ENCODE data around the gene PTMA. TPM values are rescaled to one million over a fixed set of nuclear protein-coding genes. Genes with fewer than 3 reads are reported as not detected.

PTMA gene
- total and polyA plus RNA-seq, 2 of the 4 experiments (the other 2 are of a cell fraction), result 380 to 742 TPM

DNA sequence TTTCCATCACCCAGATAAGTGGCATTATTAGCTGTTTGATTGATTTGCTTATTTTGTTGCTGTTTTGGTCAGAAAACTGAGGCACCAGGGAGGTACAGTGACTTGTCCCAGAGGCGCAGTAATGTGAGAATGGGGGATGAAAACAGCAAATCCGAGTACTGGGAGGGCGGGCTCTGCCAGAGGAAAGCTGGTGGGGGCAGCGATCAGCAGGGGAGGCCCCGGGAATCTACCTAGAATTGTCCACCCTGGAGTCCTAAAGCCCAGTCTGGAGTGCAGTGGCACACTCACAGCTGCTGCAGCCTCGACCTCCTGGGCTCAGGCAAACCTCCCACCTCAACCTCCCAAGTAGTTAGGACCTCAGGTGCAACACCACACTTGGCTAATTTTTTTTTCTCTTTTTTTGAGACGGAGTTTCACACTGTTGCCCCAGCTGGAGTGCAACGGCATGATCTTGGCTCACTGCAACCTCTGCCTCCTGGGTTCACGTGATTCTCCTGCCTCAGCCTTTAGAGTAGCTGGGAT is 17.0 kb upstream of the PTMA start:
- in situ Hi-C loops (cut with MboI; ENCODE audit: low sequenced_read_pairs), result no loop called here
- WGBS, 2 experiments (ENCODE audit: extremely low coverage in 2 of 2, insufficient read length in 1 of 2), result 20% methylated on average over 1 of the region's 9 CpGs; no CpG with 5 or more reads in 1 of the 2 experiments
- Histone ChIP-seq H2BK5ac (ENCODE audit: low read depth, low read length, poor library complexity, severe bottlenecking) (no peak overlapping the region), H3K4ac (ENCODE audit: low read depth, low read length) (no peak overlapping the region), H2BK20ac (ENCODE audit: low read depth, low read length) (no peak overlapping the region), H3K36me3 (ENCODE audit: control insufficient read depth, insufficient read depth, low read length) (no peaks in the 10 kb centered on the region), H2BK120ac (ENCODE audit: low read depth, low read length) (no peak overlapping the region), H3K9me1 (ENCODE audit: insufficient read depth, low read length) (no peaks in the 10 kb centered on the region), H3K4me1 (ENCODE audit: control insufficient read depth, insufficient read depth, low read length) (peaks cover 2% of the 10 kb centered on the region; the same call in 1 of the 2 replicates), H3K4me3 (ENCODE audit: insufficient read depth, low read depth, low read length) (no peak overlapping the region), H3K4me2 (ENCODE audit: low read depth, low read length) (no peak overlapping the region), H3K23ac (ENCODE audit: low read depth, low read length) (no peak overlapping the region), H3K27ac (ENCODE audit: insufficient read depth, low read length) (no peak overlapping the region), H3K14ac (replicated peaks; ENCODE audit: low read depth, low read length) (no peak overlapping the region), H2AK9ac (replicated peaks; ENCODE audit: low read depth, low read length, poor library complexity) (no peak overlapping the region), H3K27me3 (ENCODE audit: control insufficient read depth, insufficient read depth, low read length) (no peaks in the 10 kb centered on the region), H4K91ac (ENCODE audit: insufficient read depth, low read depth, low read length) (no peak overlapping the region), H3K18ac (ENCODE audit: low read depth, low read length) (no peak overlapping the region), H4K8ac (ENCODE audit: low read depth in 2 of 2, low read length in 2 of 2) (no peak overlapping the region), H2BK15ac (ENCODE audit: low read depth, low read length) (no peak overlapping the region), H4K5ac (ENCODE audit: low read depth, low read length) (no peak overlapping the region), H3K56ac (ENCODE audit: extremely low read depth, insufficient read depth, low read length) (no peak overlapping the region), H4K20me1 (ENCODE audit: insufficient read depth, low read length) (no peaks in the 10 kb centered on the region), H3K9me3 (ENCODE audit: control insufficient read depth, insufficient read depth, low read length) (no peaks in the 10 kb centered on the region), H2AFZ (replicated peaks; ENCODE audit: low read length, poor library complexity) (peak overlapping the region; percentile 43), H3K79me1 (ENCODE audit: low read depth in 1 of 2, low read length in 2 of 2) (no peaks in the 10 kb centered on the region), H3K9ac (ENCODE audit: low read depth, low read length) (no peak overlapping the region), H2AK5ac (ENCODE audit: low read depth, low read length) (no peak overlapping the region)
- intact Hi-C loops (cut with micrococcal nuclease), result no loop called here
- ATAC-seq (ENCODE audit: low read depth) (no peak), DNase-seq (no peak)
- dilution Hi-C loops (cut with HindIII; ENCODE audit: low sequenced_read_pairs, unreplicated experiment), result no loop called here
- ChIA-PET POLR2A (ENCODE audit: unreplicated experiment) (no interaction called here), CTCF (no interaction called here)
- TF ChIP-seq MXI1 (IDR thresholded peaks at IDR 0.05; ENCODE audit: borderline replicate concordance, low read depth, low read length), result no peak
- no peak for TF ChIP-seq CHD1 (IDR thresholded peaks at IDR 0.05; ENCODE audit: low read depth, low read length)
- no peak for TF ChIP-seq FOS (IDR thresholded peaks at IDR 0.05; ENCODE audit: low read depth, low read length)
- no peak for TF ChIP-seq POLR2A (IDR thresholded peaks at IDR 0.05; ENCODE audit: low read depth, low read length)
- TF ChIP-seq BHLHE40 (IDR thresholded peaks at IDR 0.05; ENCODE audit: low read depth, low read length), result no peak
- TF ChIP-seq RAD21 (IDR thresholded peaks at IDR 0.05; ENCODE audit: low read length), result no peak
- TF ChIP-seq MAFK (IDR thresholded peaks at IDR 0.05; ENCODE audit: low read depth, low read length), result no peak
- TF ChIP-seq CEBPB (IDR thresholded peaks at IDR 0.05; ENCODE audit: low read depth, low read length), result no peak
- no peak for TF ChIP-seq ELK1 (IDR thresholded peaks at IDR 0.05; ENCODE audit: borderline replicate concordance, low read depth, low read length)
- no peak for TF ChIP-seq MAZ (IDR thresholded peaks at IDR 0.05; ENCODE audit: borderline replicate concordance, low read depth, low read length)
- no peak for TF ChIP-seq USF2 (IDR thresholded peaks at IDR 0.05; ENCODE audit: low read depth, low read length)
- TF ChIP-seq RFX5 (IDR thresholded peaks at IDR 0.05; ENCODE audit: low read depth, low read length), result no peak
- TF ChIP-seq RCOR1 (IDR thresholded peaks at IDR 0.05; ENCODE audit: insufficient replicate concordance, low read length), result no peak
- TF ChIP-seq SMC3 (IDR thresholded peaks at IDR 0.05; ENCODE audit: low read depth, low read length), result no peak
- TF ChIP-seq CTCF (conservative IDR thresholded peaks at IDR 0.05; ENCODE audit: low read depth, low read length), result no peak
- TF ChIP-seq NFE2L2 (IDR thresholded peaks at IDR 0.05; ENCODE audit: low read depth, low read length), result no peak
- no TSS peak for BruUV-seq (replicated peaks)

Measured in IMR-90 (cell line).